ENCODE data around the gene MTX1.
"Not testable (repeated sequence)": the region's sequence is repeated elsewhere in the genome, so short reads cannot be mapped to it uniquely, and the experiment has no call there.

MTX1 gene

GRCh38 chr1:155227261-155228095, 19.0 kb downstream of the MTX1 start:
- no peak for TF ChIP-seq JUND (IDR thresholded peaks at IDR 0.05; ENCODE audit: low read depth)
- in situ Hi-C loops (cut with HindIII; ENCODE audit: low pct_unique_long_range_greater_than_20kb, low sequenced_read_pairs): no loop called here

GRCh38 chr1:155228096-155228427, 19.6 kb downstream of the MTX1 start:
- in situ Hi-C loops (cut with HindIII; ENCODE audit: low pct_unique_long_range_greater_than_20kb, low sequenced_read_pairs): no loop called here
- DNase-seq (ENCODE audit: low read depth in 1 of 2, low spot score in 1 of 2): no peak
- no peak for TF ChIP-seq JUND (IDR thresholded peaks at IDR 0.05; ENCODE audit: low read depth)

More at GRCh38 chr1:155227261-155228095, 19.0 kb downstream of the MTX1 start:
- DNase-seq (ENCODE audit: low read depth in 1 of 2, low spot score in 1 of 2): peak; percentile 99 to 100

GRCh38 chr1:155231302-155231701, 22.8 kb downstream of the MTX1 start:
- in situ Hi-C loops (cut with HindIII; ENCODE audit: low pct_unique_long_range_greater_than_20kb, low sequenced_read_pairs); DNase-seq (ENCODE audit: low read depth in 1 of 2, low spot score in 1 of 2): not testable (repeated sequence)

GRCh38 chr1:155232001-155232978, 23.8 kb downstream of the MTX1 start:
- in situ Hi-C loops (cut with HindIII; ENCODE audit: low pct_unique_long_range_greater_than_20kb, low sequenced_read_pairs); DNase-seq (ENCODE audit: low read depth in 1 of 2, low spot score in 1 of 2): not testable (repeated sequence)

- DNase-seq (ENCODE audit: low read depth in 1 of 2, low spot score in 1 of 2); in situ Hi-C loops (cut with HindIII; ENCODE audit: low pct_unique_long_range_greater_than_20kb, low sequenced_read_pairs): not testable (repeated sequence)
Observed at GRCh38 chr1:155233502-155233901, 25.0 kb downstream of the MTX1 start.

- DNase-seq (ENCODE audit: low read depth in 1 of 2, low spot score in 1 of 2); in situ Hi-C loops (cut with HindIII; ENCODE audit: low pct_unique_long_range_greater_than_20kb, low sequenced_read_pairs): not testable (repeated sequence)
Observed at GRCh38 chr1:155235375-155235774, 26.9 kb downstream of the MTX1 start.

GRCh38 chr1:155236451-155236850, 28.0 kb downstream of the MTX1 start:
- in situ Hi-C loops (cut with HindIII; ENCODE audit: low pct_unique_long_range_greater_than_20kb, low sequenced_read_pairs): no loop called here
- no peak for DNase-seq (ENCODE audit: low read depth in 1 of 2, low spot score in 1 of 2)
- no peak for TF ChIP-seq JUND (IDR thresholded peaks at IDR 0.05; ENCODE audit: low read depth)

GRCh38 chr1:155241069-155241679, 32.7 kb downstream of the MTX1 start:
- in situ Hi-C loops (cut with HindIII; ENCODE audit: low pct_unique_long_range_greater_than_20kb, low sequenced_read_pairs): no loop called here
- 0 out of 2 replicates have a peak, but pooled peaks have one; percentile 14 for TF ChIP-seq JUND (IDR thresholded peaks at IDR 0.05; ENCODE audit: low read depth)
- peak; percentile 80 to 92 for DNase-seq (ENCODE audit: low read depth in 1 of 2, low spot score in 1 of 2)

- in situ Hi-C loops (cut with HindIII; ENCODE audit: low pct_unique_long_range_greater_than_20kb, low sequenced_read_pairs): no loop called here
- no peak for TF ChIP-seq JUND (IDR thresholded peaks at IDR 0.05; ENCODE audit: low read depth)
- no peak for DNase-seq (ENCODE audit: low read depth in 1 of 2, low spot score in 1 of 2)
Observed at GRCh38 chr1:155241841-155242264, 33.4 kb downstream of the MTX1 start.

GRCh38 chr1:155242805-155243358, 34.4 kb downstream of the MTX1 start:
- in situ Hi-C loops (cut with HindIII; ENCODE audit: low pct_unique_long_range_greater_than_20kb, low sequenced_read_pairs): no loop called here
- TF ChIP-seq JUND (IDR thresholded peaks at IDR 0.05; ENCODE audit: low read depth): no peak
- DNase-seq (ENCODE audit: low read depth in 1 of 2, low spot score in 1 of 2): no peak

- in situ Hi-C loops (cut with HindIII; ENCODE audit: low pct_unique_long_range_greater_than_20kb, low sequenced_read_pairs): no loop called here
- TF ChIP-seq JUND (IDR thresholded peaks at IDR 0.05; ENCODE audit: low read depth): no peak
- peak; percentile 96 to 100 for DNase-seq (ENCODE audit: low read depth in 1 of 2, low spot score in 1 of 2)
Observed at GRCh38 chr1:155244368-155245162, 36.1 kb downstream of the MTX1 start.

GRCh38 chr1:155245163-155245524, 36.6 kb downstream of the MTX1 start:
- TF ChIP-seq JUND (IDR thresholded peaks at IDR 0.05; ENCODE audit: low read depth): no peak
- no peak for DNase-seq (ENCODE audit: low read depth in 1 of 2, low spot score in 1 of 2)
- in situ Hi-C loops (cut with HindIII; ENCODE audit: low pct_unique_long_range_greater_than_20kb, low sequenced_read_pairs): no loop called here

- in situ Hi-C loops (cut with HindIII; ENCODE audit: low pct_unique_long_range_greater_than_20kb, low sequenced_read_pairs); DNase-seq (ENCODE audit: low read depth in 1 of 2, low spot score in 1 of 2): not testable (repeated sequence)
Observed at GRCh38 chr1:155246796-155247195, 38.3 kb downstream of the MTX1 start.

Data from T47D (cell line).